RCC 7860 (cell line): ENCODE data around the gene TTC38.
"Not testable (repeated sequence)": the region's sequence is repeated elsewhere in the genome, so short reads cannot be mapped to it uniquely, and the experiment has no call there.

ENCODE experiments used
- DNase-seq: peaks from one replicate; pipeline ENCODE4 v3.0.0-alpha.2; 2015; ENCODE audit warnings: low spot score
- FAIRE-seq: peaks from 2 replicates; lab custom pipeline; 2012; peaks lifted over from hg19 to GRCh38; lab: Jason Lieb, UNC

Gene TTC38

GRCh38 chr22:46245511-46245910 is 22.3 kb upstream of the TTC38 start:
- DNase-seq = no peak
- FAIRE-seq = no peak

GRCh38 chr22:46246178-46246577 is 21.6 kb upstream of the TTC38 start:
- FAIRE-seq = no peak
- no peak for DNase-seq

- DNase-seq = no peak
Observed at GRCh38 chr22:46247443-46247975, 20.3 kb upstream of the TTC38 start.

GRCh38 chr22:46250035-46250782 is 17.6 kb upstream of the TTC38 start, which contains the start of gene CDPF1:
TSS of gene CDPF1 (minus strand) at chr22:46250293. CDS start at chr22:46248284, 2,009 bp downstream.
- FAIRE-seq = no peak

More at GRCh38 chr22:46247443-46247975, 20.3 kb upstream of the TTC38 start:
- FAIRE-seq = no peak

GRCh38 chr22:46250783-46251125 is 17.1 kb upstream of the TTC38 start:
- FAIRE-seq = no peak
- DNase-seq = no peak

More at GRCh38 chr22:46250035-46250782, 17.6 kb upstream of the TTC38 start, which contains the start of gene CDPF1:
- peak; percentile 68 for DNase-seq

GRCh38 chr22:46251266-46251665 is 16.5 kb upstream of the TTC38 start:
- DNase-seq = no peak
- no peak for FAIRE-seq

GRCh38 chr22:46251816-46252380 is 15.9 kb upstream of the TTC38 start:
- no peak for DNase-seq
- no peak for FAIRE-seq

- DNase-seq (peak; percentile 45), FAIRE-seq (peak; percentile 45)
Observed at GRCh38 chr22:46256358-46256958, 11.3 kb upstream of the TTC38 start.

GRCh38 chr22:46259374-46259773 is 8.4 kb upstream of the TTC38 start:
- FAIRE-seq (no peak), DNase-seq (no peak)

- FAIRE-seq = no peak
- no peak for DNase-seq
Observed at GRCh38 chr22:46260038-46260437, 7.8 kb upstream of the TTC38 start.

GRCh38 chr22:46262449-46263215 is 5.2 kb upstream of the TTC38 start:
- DNase-seq (no peak), FAIRE-seq (no peak)

GRCh38 chr22:46263216-46263590 is 4.6 kb upstream of the TTC38 start, which contains the start of gene PKDREJ:
TSS of gene PKDREJ (minus strand) at chr22:46263343. CDS start at chr22:46263322, 21 bp downstream.
- DNase-seq (no peak), FAIRE-seq (no peak)

- not testable (repeated sequence) for DNase-seq, FAIRE-seq
Observed at GRCh38 chr22:46264520-46264919, 3.3 kb upstream of the TTC38 start.

GRCh38 chr22:46265627-46266026 is 2.2 kb upstream of the TTC38 start:
- DNase-seq, FAIRE-seq: not testable (repeated sequence)

GRCh38 chr22:46269564-46269963 is 1.8 kb downstream of the TTC38 start:
- DNase-seq (no peak), FAIRE-seq (no peak)

- FAIRE-seq (no peak), DNase-seq (no peak)
Observed at GRCh38 chr22:46272196-46272595, 4.4 kb downstream of the TTC38 start.

- DNase-seq (no peak), FAIRE-seq (no peak)
Observed at GRCh38 chr22:46272762-46273431, 5.1 kb downstream of the TTC38 start.

- DNase-seq = no peak
- no peak for FAIRE-seq
Observed at GRCh38 chr22:46273432-46274148, 5.8 kb downstream of the TTC38 start.

- DNase-seq (no peak), FAIRE-seq (no peak)
Observed at GRCh38 chr22:46274381-46274780, 6.6 kb downstream of the TTC38 start.
